Stimulated activated CD8-positive, alpha-beta memory T cell treated with anti-CD3 and anti-CD28 coated beads, Interleukin-12 subunit alpha, Interleukin-12 subunit beta, amount 100 ng/mL, for 1 hour (primary cell): Measurements from ENCODE around the gene DUSP10.

Experiments used
- DNase-seq: peaks from one replicate; pipeline ENCODE4 v3.0.0-alpha.2; 2020; ENCODE audit warnings: low read depth

DUSP10 gene

DNA sequence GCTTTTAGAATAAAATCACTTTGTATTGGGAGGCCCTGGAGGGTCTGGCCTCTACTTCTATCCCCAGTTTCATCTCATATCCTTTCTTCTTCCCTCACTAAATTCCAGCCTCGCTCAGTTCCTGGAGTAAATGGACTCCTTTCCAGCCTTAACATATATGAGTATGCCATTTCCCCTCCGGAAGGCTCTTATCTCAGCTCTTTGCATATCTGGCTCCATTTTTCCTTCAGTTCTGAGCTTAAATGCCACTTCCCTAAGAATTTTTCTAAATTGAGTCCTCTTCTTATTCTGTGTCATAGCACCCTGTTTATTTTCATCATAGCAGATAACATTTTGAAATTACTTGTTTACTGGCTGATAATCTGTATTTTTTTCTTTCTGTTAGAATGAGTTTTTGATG is 20.2 kb upstream of the DUSP10 start:
- DNase-seq = no peak

DNA sequence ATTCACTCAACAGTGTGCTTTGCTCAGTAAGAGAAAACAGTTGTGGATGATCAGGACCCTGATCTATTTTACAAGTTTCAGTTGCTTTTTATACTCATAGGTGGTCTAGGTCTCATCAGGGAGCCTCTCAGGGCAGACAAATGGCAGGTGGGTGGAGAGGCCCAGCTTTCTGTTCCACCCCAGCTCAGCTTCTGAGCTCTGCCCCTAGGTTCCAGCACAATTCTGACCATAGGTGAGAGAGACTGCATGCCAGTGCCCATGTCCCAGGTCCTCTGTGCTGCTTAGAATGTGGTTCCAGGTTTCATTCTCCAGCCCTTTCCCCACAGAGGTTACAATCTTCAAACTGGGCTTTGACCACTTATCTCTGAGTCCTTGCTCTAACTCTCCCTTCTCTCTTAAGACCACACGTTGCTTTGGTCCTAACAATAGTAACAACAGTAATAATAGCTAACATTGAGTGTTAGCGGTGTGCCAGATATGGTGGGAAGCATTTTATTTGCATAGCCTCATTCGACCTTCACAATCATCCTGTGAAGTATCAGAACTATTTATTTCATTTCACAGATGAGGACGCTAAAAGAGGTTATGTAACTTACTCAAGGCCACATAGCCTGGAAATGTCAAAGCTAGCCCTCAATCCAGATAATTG is 19.6 kb upstream of the DUSP10 start:
- DNase-seq = no peak

DNA sequence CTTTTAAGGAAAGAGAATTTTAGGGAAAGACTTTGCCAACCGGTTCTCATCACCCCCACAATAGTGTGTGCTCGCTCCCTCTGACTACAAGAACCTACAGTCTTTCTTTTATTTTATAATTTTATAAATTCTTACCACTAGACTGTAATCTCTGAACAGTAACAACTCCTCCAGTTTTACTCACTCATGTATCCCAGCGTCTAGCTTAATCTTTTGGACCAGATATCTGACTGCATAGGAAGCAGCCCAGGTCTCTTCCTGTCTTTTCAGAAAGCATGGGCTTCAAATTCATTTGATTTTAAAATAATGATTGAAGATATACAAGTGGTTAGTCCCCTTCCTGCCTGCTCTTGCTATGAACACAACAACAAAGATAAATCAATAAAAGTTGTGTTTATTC is 19.0 kb upstream of the DUSP10 start:
- DNase-seq = no peak

GRCh38 chr1:221759436-221759835 is 17.5 kb upstream of the DUSP10 start:
- DNase-seq = no peak

DNA sequence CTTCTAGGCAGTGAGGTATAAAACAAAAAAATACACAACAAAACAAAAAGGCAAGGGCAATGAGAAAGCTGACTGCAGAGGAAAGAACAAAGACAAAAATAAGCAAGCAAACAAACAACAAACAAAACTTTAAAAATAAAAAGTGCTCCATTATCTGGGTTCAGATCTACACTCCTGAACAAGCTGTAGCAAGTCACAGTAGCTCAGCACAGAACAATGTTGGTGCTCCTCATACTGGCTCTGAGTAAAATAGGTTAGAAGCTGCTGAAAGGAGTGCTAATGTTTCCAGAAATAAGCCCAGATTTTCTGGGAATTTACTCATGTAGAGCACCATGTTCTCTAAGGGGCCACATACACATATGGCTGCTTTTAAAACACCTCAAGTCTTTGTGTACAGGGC is 16.6 kb upstream of the DUSP10 start:
- DNase-seq = no peak

DNA sequence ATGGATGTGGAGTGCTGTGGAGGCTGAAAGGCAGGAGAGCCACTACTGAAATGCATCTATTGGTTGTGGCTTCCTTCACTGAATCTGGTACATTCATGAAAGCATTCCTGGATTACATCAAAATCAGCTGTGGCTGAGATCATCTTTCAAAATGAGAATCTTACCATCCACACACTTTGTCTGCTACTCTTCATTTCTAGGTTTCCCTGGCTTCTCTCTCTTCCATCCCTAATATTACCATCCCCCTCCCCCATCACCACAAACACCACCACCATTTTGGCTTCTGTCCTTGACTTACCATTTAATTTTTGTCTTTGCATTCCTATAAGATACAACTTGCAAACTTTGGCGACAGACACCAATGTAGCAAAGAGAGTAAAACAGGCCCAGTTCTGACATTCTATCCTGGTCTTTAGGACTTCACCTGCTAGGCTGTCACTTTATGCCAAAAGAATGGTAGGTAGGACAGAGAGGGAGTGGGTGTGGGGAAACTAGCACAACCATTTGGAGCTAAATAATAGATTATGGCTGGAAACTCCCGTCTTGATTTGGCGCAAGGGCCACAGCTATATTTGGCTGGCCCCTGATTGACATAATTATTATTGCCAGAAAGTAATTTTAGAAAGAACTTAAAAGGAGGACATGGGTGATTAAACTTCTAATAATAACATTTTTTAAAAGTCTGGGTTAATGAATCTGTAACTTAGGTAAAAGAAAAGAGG is 15.1 kb upstream of the DUSP10 start:
- DNase-seq = no peak

DNA sequence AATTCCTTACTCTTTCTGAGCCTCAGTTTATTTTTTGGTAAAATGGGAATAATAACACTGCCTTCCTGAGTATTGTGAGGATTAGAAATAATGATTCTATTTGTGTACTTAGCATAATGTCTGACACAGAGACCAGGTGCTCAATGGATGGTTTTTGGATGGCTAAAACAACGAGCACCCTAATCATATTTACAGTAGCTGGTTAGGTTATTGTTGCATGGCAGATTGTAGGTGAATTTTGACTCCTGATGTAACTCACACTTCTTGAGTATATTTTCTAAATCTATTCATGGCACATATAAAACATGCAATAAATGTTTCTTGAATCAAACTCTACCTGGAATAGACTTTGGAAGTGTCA is 11.9 kb upstream of the DUSP10 start:
- no peak for DNase-seq

GRCh38 chr1:221751226-221751887 is 9.5 kb upstream of the DUSP10 start:
- DNase-seq = no peak

GRCh38 chr1:221748981-221749380 is 7.1 kb upstream of the DUSP10 start:
- no peak for DNase-seq

- no peak for DNase-seq
Measured at GRCh38 chr1:221747839-221748238, 6.0 kb upstream of the DUSP10 start.

- DNase-seq = no peak
Measured at GRCh38 chr1:221743416-221744208, 1.7 kb upstream of the DUSP10 start.

DNA sequence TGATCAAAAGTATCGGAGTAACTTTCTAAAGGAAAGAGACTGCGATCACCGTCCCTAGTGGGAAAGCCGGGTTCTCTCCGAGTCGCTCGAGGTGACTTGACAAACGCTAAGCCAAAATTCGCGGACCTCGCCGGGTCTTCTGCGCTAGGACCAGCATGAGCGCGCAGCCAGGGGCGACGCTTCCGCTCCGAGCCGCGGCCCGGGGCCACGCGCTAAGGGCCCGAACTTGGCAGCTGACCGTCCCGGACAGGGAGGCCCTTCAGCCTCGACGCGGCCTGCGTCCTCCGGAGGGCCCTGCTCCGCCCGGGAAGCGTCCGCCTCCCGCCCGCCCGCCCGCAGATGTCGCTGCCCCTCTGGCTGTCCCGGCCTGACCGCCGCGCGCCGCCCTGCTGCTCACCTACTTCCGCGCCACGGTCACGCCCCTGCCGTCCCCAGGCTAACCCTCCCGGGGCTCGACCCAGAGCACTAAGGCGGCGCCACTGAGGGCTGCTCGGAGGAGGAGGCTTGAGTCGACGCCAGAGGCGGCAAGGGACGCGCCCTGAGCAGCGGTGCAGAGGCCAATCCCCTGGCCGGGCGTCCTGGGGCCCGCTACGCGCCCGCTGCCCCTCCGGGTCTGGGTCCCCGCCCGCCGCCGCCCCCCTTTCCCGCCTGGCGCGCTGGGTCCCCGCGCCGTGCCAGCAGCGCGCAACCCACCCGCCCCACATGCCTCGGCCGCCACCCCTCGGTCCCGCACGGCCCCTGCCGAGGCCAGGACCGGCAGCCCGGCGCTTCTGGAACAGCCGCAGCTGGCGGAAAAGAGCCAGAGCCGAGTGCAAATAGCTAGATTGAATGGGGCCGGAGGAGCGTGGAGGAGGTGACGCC is 896 bp upstream of the DUSP10 start:
- peak; percentile 56 for DNase-seq

- DNase-seq = no peak
Measured at GRCh38 chr1:221740993-221741702, 741 bp downstream of the DUSP10 start.

DNA sequence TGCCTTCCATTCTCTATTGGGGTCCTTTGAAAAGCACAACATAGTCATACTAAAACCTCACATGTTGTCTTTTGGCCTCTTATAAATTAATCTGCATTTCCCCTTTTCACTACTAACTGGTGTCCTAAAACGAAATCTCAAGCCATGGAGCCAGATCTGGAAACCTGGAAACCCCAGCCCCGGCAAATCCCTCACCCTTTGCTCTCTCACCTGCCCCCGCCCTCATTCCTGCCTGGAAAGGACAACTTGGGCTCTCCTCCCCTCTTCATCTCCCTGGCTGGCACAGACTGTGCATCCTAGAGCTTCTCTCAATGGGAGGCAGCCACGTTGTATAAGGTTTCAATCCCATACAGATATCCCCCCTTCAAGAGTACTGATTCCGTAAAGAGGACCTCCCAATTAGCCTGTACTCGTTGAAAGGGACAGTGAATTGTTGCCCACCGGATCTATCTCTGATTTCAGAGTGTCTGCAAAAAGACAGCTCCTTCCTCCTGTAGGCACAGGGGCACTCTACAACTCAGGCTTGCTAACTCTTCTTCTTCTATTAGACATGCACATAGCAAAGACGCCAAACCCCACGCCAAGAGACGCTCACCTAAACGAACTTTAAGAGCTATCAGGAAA is 1.4 kb downstream of the DUSP10 start:
- DNase-seq = no peak

DNA sequence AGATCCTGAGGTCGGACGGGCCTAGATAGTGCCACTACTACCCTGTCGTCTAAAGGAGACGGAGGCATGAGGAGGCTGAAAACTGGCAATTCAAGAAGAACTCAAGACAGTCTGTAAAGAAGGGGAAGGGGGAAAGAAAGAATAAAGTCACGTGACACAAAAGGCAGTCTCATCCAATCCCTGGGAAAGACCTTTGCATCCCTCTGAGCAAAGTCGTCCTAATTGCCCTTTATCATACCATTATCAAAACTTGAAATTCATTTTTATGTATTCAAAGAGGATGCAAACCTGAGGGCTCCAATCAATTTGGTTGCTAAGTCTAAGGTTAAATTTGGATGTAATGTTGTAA is 2.2 kb downstream of the DUSP10 start:
- DNase-seq = no peak

- no peak for DNase-seq
Measured at GRCh38 chr1:221739018-221739676, 2.7 kb downstream of the DUSP10 start.

DNA sequence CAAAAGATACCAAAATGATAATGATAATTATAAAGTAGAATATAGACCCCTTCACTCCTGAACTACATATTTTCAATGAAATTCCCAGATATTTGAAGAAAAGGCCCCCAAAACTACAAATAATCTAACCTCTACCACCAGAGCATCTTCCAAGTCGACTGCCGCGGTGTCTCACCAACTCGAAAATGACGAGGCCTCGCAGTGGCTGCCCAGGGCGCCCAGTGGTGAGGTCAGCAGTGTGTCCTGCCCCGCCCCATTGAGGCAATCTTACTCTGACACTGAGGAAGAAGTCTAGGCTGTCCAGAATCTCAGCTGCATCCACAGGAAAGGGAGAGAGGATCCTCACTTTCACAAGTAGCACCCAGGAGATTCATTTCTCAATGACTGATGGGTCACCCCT is 5.2 kb downstream of the DUSP10 start:
- no peak for DNase-seq

GRCh38 chr1:221735999-221736398 is 5.9 kb downstream of the DUSP10 start:
- no peak for DNase-seq

DNA sequence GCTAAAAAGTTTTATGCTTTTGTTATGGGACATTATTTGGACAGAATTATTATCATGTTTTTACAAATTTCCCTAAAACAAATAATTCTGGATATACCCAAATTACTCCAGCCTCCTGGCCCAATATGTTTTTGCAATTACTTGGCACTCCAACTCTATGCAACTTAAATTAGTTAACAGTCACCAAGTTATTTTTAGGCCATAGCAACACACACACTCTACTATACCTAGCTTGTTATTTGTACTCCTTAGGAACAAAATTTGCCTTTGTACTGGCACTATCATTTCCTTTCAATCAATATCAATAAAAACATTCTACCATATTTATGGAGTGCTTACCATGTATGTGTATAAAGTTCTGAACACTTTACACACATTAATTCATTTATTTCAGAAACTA is 7.7 kb downstream of the DUSP10 start:
- DNase-seq = no peak

DNA sequence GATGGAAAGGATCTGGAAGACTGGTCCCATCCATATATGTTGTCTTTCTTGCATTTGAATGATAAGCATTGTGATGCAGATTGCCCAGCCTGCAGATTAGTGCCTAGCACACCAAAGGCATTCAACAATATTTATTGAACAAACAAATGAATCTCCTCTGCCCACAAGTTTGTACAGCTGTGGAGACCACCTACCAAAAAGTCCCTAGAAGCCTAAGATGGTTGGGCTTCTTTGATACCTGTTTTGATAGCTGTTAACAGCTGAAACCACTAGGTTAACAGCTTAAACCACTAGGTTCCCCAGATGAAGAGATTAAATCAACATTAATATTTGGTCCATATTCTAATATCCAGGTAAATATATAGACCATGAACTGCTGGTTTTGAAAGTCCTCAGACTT is 9.8 kb downstream of the DUSP10 start:
- no peak for DNase-seq
